ENCODE results near the gene KLHL29.

Gene KLHL29

DNA sequence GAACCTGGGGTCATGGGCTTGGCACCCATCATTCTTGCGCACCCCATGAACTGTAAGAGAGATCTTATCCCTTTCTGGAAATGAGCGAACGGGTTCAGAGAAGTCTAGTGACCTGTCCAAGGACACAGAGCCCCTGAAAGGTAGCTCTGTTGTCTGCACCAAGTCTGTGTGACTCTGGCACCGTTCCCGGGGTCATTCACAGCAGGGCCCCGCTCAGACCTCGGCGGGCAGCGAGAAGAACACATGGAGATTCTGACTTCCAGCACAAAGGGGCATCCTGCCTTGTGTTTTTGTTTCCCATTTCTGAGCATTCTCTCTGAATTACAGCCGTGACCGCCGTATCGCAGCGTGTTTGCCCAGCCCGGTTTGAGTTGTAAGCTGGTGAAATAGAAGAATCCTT lies 231.7 kb downstream of the KLHL29 start:
- no peak for DNase-seq (ENCODE audit: low read depth)

DNA sequence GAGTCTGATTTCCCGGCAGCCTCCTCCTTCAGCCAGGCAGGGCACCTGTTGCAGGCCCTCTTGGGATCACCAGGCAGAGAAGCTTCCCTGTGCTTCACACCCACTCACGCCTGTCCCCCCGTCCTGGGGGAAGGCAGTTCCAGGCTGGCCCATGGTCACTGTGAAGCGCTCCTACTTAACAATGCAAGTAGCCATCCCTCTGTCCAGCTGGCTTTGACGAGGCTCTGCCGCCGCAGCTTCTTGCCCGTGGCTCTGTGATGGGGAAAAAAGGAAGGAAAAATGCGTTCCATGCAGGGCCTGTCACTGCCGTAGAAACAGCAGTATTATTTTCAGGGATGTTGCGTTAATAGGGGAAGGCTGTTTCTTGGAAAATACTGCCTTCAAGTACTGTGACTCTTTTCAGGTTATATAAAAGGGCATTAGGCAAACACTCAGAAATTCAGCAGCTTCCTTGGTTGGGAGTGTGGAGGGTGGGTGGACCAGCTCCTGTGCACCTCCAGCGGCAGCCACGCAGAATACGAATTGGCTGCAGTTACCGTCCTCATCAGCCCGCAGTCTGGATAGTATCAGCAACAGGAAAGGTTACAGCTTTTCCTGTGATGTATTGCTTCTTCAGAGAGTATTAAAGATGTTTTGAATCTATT lies 232.3 kb downstream of the KLHL29 start:
- DNase-seq (ENCODE audit: low read depth): peak; percentile 19

DNA sequence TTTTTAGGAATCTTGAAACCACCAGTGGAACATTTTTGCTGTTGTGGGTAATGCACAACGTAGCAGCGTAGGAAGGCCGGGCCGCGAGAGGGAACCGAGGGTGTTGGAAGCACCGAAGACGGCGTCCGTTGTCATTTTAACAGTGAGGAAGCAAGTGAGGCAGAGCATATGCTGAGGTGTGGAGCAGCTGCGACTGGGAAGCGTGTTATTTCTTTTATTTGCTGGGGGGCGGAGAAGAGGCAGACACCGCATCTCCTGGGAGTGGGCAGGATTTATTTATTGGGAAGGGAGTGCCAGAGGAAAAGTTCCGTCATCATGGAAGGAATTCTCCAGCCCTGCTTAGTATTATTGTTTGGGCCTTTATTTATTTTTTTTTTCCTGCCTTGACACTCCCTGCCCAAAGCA lies 232.8 kb downstream of the KLHL29 start:
- no peak for DNase-seq (ENCODE audit: low read depth)

DNA sequence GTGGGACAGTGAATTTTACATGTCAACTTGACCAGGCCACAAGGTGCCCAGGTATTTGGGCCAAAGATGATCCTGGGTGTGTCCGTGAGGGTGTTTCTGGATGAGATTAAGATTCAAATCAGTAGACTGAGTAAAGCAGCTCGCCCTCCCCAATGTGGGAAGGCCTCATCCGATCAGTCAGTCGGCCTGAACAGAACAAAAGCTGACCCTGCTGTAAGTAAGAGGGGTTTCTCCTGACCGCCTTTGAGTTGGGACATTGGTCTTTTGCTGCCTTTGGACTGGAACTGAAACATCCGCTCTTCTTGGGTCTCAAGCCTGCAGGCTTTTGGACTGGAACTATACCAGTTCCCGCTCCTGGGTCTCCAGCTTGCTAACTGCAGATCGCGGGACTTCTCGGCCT lies 233.3 kb downstream of the KLHL29 start:
- no peak for DNase-seq (ENCODE audit: low read depth)

DNA sequence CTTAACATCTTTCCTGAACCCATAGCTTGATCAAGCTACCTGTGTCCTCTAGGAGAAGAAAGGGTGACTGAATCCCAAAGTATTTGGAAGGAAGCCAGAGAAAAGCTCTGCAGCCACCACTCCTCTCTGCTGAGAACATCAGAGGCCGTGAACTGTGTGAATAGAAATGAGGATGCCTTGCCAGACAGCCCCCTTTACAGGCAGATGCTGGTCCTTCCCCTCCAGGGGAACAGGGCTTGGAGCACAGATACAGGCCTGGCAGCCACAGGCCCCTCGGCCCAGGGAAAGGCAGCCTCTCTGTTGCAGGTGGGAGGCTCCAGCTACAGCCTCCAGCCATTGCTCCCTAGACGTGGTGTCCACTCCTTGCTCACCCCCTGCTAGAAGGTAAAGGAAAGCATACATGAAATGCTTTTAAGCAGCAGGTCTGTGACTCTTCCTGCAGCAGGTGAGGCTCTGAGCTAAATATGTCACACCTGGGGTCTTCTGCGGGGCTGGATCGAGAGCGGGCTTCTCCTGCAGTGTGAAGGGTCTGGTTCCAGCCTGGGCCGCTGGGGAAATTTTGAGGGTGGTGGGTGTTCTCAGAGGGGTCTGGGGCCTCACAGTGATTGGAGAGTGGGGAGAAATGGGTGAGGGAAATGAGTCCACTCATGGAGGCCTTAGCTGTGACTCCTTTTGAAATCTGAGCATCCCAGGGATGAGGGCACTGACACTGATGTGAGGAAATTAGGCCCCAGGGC lies 234.0 kb downstream of the KLHL29 start:
- DNase-seq (ENCODE audit: low read depth): no peak

DNA sequence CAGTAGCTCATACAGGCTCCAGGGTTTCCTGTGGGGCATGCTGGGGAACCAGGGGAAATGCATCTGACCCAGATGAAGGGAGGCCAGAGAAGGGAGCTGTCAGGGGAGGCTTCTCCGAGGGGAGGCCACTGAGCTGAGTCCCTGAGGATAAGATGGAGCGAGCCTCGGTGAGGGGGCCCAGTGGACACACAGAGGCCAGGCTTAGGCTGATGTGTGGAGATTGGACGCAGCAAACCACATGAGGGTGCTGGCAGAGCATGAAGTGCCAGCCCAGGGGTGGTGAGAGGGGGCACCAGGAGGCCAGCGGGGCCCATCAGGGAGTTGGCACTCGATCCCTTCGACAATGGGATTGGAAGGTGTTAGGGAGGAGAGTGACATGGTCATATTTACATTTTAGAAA lies 235.0 kb downstream of the KLHL29 start:
- DNase-seq (ENCODE audit: low read depth): no peak

DNA sequence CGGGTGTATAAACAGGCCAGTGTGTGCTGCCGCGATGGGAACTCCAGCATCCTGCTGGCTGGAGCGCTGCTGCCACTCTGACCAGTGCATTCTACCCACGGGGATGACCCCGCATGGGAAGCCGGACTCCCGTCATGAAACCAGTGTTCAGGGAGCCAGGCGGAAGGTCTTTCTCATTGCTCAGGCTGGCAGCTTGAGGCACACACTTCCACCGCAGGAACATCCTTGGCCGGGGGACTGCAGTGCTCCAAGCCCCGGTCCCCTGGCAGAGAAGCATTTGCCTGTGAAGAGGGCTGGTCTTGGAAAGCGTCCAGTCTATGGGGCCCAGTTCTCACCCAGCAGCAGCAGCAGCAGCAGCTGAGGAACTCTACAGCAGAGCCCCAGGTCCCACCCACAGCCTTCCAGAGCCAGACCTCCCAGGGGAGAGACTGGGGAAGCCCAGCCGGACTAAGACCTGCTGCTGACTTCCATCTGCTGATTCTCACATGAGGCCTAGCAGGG lies 235.9 kb downstream of the KLHL29 start:
- DNase-seq (ENCODE audit: low read depth): no peak

DNA sequence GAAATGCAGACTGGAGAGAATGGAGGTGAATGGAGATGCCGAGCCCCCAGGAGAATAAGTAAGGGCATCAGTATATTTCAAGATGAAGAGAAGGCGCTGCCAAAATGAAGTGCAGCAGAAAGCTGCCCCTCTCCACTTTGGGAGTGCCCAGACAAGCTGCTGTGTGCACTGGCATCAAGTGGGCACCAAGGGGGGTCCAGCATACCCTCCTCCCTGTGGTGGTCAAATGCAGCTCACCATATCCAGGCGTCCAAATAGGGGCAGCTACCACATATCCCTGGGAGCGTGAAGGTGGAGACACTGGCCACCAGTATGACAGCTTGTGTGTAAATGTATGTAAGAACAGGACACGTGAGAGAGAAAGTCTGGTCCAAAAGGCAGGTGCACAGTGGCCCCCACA lies 236.6 kb downstream of the KLHL29 start:
- no peak for DNase-seq (ENCODE audit: low read depth)

DNA sequence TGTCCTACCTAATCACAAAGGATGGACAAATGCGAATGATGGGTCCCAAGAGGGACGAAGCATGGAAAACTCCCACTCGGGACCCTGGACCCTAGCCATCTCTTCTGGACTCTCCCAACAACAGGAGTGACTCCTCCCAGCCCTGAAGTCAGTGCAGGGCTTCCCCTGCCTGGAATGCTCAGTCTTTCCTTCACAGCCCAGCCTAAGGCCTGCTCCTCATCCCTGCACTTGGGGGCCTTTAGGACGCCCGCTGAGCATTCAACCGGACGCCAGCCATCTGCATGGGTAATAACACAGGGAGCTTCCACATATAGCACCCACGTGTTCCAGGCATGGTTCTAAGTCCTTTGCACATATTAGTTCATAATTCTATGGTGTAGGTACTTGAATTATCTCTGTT lies 237.5 kb downstream of the KLHL29 start:
- DNase-seq (ENCODE audit: low read depth): no peak

DNA sequence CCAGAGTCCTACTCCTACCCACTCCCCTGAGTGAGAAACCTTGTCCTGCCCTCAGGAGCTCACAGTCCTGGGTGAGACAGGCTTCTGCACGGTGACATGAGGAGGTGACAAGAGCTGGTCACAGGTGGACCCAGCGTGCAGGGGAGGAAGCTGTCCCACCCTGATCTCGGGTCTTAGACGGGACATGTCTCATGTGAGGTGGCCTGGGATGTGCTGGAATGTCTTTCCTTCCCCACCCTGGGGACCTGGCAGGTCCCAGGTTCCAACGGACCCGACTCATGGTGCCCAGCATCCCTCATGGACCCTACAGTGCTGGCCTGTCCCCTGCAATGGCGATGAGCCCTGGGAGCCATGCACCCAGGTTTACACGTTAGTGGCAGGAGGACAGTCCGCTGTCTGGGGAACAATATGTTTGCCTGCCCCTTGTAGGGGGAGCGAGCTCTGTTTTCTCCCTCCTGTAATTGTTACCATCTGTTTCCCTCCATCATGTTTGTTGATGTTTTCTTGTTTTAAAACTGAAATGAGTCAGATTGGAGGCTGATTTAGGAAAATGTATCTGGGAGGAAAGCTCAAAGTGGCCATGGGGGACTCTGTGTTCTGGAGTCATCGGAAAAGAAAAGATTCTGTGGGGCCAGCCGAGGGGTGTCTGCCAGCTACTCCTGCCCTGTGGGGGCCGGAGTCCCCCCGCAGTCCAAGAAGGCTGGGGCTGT lies 238.1 kb downstream of the KLHL29 start:
- no peak for DNase-seq (ENCODE audit: low read depth)

DNA sequence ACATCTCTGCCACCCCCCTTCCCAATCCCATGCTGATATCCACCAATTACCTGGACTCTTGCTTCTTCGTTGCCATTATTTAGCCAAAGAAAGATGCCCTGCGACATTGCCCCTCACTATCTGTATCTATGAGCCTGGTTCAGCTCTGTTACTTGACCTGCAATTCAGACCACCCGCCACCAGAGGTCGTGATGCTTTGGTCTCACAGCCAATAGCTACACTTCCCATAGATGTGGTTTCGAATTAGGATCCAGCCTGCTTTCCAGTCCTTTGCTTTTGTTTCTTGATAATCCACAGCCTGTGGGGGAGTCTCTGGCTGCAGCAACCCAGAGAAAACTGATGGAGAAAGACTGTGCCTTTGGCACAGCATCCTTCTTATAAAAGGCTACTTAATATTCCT lies 239.4 kb downstream of the KLHL29 start:
- DNase-seq (ENCODE audit: low read depth): no peak

DNA sequence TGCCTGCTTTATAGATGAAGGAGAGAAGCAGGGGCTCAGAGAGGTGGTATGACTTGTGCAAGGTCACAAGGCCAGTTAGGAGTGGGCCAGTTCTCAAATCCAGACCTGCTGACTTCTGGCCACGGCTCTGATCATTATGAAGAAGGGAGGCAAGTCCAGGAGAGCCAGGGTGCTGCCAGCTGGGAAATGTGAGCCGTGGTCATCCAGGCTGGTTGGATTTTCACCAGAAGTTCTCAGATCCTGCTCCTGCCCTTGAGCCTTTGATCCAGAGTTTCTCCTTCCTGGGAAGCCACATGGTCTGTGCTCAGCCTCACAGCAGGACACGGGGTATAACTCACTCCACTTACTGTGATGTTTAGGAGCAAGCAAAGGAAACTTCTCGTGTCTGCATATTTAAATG lies 239.9 kb downstream of the KLHL29 start:
- DNase-seq (ENCODE audit: low read depth): no peak

DNA sequence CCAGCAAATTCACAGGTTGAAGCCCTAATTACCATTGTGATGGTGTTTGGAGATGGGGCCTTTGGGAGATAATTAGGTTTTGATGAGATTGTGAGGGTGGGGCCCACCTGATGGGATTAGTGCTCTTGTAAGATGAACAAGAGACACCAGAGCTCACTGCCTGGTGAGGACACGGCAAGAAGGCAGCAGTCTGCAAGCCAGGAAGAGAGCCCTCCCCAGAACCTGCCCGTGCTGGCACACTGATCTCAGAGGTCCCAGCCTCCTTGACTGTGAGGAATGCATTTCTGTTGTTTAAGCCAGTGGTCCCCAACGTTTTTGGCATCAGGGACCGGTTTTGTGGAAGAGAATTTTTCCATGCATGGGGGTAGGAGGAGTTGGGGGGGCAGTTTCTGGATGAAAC lies 240.7 kb downstream of the KLHL29 start:
- no peak for DNase-seq (ENCODE audit: low read depth)

DNA sequence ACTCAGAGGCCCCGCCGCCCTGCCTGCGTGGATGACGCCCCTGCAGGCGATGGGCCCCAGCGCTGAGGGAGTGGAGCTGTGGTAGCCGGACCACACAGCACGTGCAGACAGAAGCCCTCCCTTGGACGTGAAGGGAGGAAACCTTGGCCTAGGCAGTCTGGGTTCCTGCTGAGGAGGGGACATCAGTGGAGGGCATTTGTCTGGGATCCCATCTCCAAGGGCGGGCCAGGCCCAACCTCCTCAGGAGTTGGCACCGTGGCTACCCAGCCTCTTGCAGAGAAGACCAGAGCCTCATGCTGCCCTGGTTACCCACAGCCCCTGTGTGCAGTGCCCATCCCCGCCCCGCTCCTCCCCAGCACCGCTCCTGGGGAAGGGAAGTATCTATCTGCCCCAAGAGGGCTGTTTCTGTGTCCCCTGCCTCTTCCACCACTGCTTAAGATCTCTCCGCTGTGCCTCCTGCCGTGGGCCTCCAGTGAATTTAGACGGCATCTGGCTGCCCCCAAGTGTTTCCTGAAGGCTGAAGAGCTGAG lies 241.8 kb downstream of the KLHL29 start:
- DNase-seq (ENCODE audit: low read depth): no peak

DNA sequence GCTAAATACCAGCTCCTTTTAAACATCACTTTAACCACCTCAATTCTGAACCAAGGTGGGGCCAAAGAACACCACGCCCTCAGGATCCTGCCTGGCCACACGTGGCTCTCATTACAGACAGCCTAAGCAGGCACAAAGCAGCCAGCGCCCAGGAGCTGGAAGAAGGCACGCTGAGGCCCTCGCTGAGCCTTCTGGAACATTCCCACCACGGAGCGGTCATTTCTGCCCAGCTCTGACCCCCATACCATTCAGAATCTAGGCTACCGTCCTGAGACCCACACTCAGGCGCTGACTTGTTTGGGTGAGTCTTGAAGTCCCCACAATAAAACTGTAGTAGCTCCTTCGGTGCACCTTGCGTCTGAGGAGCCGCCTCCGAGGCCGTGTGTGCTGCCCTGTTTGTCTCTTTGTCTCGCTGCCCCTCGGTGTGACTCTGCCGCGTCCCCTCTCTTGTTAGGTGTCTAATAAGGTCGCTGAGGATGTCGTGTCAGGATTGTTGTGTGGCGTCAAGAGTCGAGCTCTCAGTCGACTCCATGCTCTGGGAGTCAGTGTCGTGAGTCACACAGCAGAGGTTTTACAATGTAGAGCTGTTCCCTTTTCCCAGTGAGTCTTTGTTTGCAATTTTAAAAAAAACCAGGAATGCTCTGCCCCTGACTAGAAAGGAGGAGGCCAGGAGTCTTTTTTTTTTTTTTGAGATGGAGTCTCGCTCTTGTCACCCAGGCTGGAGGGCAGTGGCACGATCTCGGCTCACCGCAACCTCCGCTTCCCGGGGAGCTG lies 242.4 kb downstream of the KLHL29 start:
- no peak for DNase-seq (ENCODE audit: low read depth)

DNA sequence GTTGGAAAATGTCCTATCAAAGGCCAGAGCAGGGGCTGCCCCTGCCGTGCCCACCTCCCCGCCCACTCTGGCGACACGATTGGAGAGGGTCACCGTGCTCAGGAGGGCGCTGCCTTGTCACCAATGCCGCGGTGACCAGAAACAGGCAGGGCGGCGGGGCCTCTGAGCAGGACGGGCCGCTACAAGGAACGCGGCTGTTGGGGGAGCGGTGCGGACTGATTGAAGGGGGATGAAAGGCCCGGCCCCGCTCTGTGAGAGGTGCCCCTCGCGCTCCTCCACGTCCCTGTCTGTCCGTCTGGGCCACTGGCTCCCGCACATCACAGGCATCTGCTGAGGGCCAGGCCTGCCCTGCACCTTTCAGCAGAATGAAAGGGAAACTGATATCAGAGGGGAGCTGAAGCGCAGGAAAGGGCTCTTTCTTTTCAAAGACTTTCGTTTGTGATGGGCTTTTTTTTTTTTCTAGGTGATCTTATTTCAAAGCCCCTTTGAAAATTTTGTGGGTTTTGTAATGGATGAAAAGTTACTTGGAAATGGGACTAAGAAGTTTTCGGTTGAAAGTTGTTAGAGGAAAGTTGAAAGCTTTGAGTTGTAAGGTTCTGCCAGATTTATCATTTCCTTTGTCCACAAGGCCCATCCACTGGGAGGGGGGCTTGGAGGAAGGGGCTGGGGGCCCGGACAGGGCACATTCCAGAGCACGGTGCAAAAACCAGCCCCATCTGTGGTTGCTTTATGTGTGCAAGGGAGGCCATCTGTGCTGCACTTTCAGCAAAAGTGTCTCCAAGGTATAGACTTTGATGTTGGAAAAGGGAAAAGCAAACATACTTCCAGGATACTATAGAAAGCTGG lies 244.2 kb downstream of the KLHL29 start:
- no peak for DNase-seq (ENCODE audit: low read depth)

DNA sequence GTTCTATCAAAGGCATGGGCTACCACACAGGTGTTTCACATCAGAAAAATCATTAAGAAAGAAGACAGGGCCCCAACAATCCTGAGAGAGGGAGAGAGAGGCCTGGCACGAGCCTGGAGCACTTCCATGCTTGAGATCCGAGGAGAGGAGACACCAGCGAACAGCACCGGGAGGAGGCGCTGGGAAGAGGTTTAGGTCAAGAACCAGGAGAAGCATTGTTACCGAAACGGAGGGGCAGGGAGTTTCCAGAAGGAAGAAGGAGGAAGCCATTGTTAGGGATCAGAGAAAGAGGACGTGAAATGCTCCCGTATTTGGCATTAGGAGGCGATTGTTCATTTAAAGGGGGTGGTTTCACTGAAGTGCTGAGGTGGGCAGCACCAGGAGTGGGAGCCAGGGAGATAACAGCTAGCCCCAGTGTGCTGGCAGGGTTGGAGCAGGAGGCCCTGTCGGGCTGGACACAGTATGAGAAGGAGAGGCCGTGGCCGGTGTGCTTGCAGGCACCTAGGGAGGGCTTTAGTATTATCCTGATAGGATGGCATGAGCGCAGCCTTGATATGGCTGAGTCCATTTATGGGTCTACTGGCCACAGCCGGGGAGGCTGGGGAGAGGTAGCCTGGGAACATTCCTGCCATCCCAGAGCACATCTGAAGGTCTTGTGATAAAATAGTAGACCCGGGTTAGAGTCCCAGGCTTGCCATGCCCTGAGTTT lies 244.9 kb downstream of the KLHL29 start:
- no peak for DNase-seq (ENCODE audit: low read depth)

DNA sequence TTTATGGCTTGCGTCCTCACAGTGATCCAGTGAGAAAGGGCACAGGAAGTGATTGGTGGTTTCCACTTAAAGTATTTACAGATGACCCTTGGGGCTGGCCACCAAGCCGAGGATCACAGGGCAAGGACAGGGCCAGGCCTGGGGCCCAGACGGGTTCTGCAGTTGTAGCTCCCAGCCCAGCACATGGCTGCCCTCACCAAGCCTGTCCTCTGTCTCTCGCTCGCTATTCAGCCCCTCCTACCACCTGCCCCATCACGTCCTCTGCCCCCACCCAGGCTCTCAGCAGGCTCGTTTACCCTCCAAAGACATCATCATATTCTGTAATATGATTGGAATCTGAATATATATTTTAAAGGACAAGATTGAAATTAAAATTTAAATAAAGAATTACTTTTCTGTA lies 246.0 kb downstream of the KLHL29 start:
- DNase-seq (ENCODE audit: low read depth): no peak

DNA sequence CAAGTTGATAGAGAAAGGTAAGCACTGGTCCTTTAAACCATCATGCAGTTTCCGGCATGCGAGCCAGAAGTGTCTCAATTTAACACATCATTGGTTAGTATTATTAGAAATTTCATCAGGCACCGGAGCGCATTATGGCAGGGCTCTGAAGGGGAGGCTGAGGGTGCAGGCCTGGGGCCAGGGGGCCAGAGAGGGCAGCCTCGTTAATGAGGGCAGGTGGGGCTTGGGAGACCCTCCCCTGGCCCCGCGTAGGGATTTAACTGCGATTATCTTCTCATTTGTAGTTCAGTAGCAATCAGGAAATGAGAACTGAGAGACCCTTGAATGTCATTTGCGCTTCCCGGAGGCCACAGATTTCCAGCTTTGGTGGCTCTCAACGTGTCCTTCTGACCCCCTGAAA lies 246.4 kb downstream of the KLHL29 start:
- no peak for DNase-seq (ENCODE audit: low read depth)

DNA sequence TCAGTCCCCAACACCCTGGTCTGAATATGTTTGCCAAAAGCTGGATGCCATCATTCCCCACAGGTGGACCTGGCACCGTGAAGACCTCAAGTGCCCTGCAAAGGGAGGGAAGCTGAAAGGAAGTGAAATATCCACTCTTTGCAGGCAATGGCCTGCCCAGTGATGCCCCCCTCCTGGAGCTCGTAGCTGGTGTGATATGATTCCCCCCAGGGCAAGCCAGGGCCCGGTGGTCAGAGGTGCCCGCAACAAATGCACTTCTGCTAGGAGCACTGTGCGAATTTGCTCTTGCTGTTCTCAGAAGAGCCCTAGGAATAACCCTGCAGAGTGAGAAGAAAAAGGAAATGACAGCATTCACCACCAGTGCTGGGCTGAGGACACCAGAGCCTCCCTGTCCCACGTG lies 247.4 kb downstream of the KLHL29 start:
- no peak for DNase-seq (ENCODE audit: low read depth)

Measured in GM04503 (cell line).